OCI-LY3 (cell line): Measurements from ENCODE around the gene SSBP4.
"Not testable (repeated sequence)": the region's sequence is repeated elsewhere in the genome, so short reads cannot be mapped to it uniquely, and the experiment has no call there.

ENCODE experiments used
- H2AFZ ChIP-seq: fragments of 200-600, 300-600 bp; shearing (Covaris generic); 2 replicates; pipeline ENCODE4 v1.6.0; 2014; ENCODE audit warnings: antibody characterized with exemption, low read depth, low read length
- H3K27ac ChIP-seq: fragments of 200-600, 300-600 bp; sonication (generic); 2 replicates; pipeline ENCODE4 v1.5.1; 2014; ENCODE audit warnings: mild to moderate bottlenecking, low read length, moderate library complexity, mixed read lengths
- H3K27me3 ChIP-seq: fragments of 200-600, 300-600 bp; sonication (generic); 2 replicates; pipeline ENCODE4 v1.6.1; 2014; ENCODE audit warnings: low read depth, low read length, mixed read lengths
- H3K36me3 ChIP-seq: fragments of 200-600, 300-600 bp; sonication (generic); replicated peaks from 2 replicates; pipeline ENCODE3; 2014; ENCODE audit warnings: low read depth, low read length, mixed read lengths
- H3K4me1 ChIP-seq: fragments of 300-600, 200-600 bp; sonication (generic); 2 replicates; pipeline ENCODE4 v1.6.1; 2014; ENCODE audit warnings: low read length, mixed read lengths
- H3K4me2 ChIP-seq: fragments of 200-600, 300-600 bp; sonication (generic); 2 replicates; pipeline ENCODE4 v1.6.1; 2014; ENCODE audit warnings: low read length, mixed read lengths
- H3K4me3 ChIP-seq: fragments of 300-600, 200-600 bp; sonication (generic); 2 replicates; pipeline ENCODE4 v1.5.1; 2014; ENCODE audit warnings: antibody characterized with exemption, mild to moderate bottlenecking, low read length, moderate library complexity
- H3K79me2 ChIP-seq: fragments of 300-600, 200-600 bp; shearing (Covaris generic); 2 replicates; pipeline ENCODE4 v1.6.1; 2014; ENCODE audit warnings: mild to moderate bottlenecking, low read length, mixed read lengths
- H3K9ac ChIP-seq: fragments of 300-600, 200-600 bp; shearing (Covaris generic); 2 replicates; pipeline ENCODE4 v1.6.0; 2014; ENCODE audit warnings: mild to moderate bottlenecking, low read length, moderate library complexity
- H3K9me3 ChIP-seq: fragments of 200-600, 300-600 bp; shearing (Covaris generic); 2 replicates; pipeline ENCODE4 v1.6.1; 2014; ENCODE audit warnings: low read length, mixed read lengths; ENCODE audit not compliant: insufficient read depth
- H4K20me1 ChIP-seq: fragments of 200-600, 300-600 bp; sonication (generic); 2 replicates; pipeline ENCODE4 v1.6.1; 2016; ENCODE audit warnings: low read length, mixed read lengths; ENCODE audit not compliant: insufficient read depth
- EZH2phosphoT487 ChIP-seq: fragments of 200-600 bp; shearing (Covaris generic); IDR thresholded peaks from 2 replicates; pipeline ENCODE4 v1.6.1; 2018; ENCODE audit warnings: antibody characterized with exemption, mixed run types, low read depth
- TF ChIP-seq, protein P1 (sequence below): fragments of 200-600, 300-600 bp; sonication (generic); IDR thresholded peaks from 2 replicates; pipeline ENCODE4 v1.5.1; 2014; ENCODE audit warnings: antibody characterized with exemption, low read length, low read depth

Gene SSBP4

GRCh38 chr19:18379803-18380747 lies 39.1 kb upstream of the SSBP4 start:
- H3K79me2 ChIP-seq: no peaks in the 10 kb centered on the region
- H4K20me1 ChIP-seq: no peaks in the 10 kb centered on the region
- H3K27ac ChIP-seq: no peak overlapping the region
- no peak overlapping the region for H2AFZ ChIP-seq
- peaks cover 2% of the 10 kb centered on the region; the same call in 1 of the 2 replicates for H3K27me3 ChIP-seq
- no peaks in the 10 kb centered on the region for H3K9me3 ChIP-seq
- no peak overlapping the region for H3K9ac ChIP-seq
- peaks cover 23% of the 10 kb centered on the region for H3K4me1 ChIP-seq
- no peak for TF ChIP-seq EZH2phosphoT487
- TF ChIP-seq, protein P1, sequence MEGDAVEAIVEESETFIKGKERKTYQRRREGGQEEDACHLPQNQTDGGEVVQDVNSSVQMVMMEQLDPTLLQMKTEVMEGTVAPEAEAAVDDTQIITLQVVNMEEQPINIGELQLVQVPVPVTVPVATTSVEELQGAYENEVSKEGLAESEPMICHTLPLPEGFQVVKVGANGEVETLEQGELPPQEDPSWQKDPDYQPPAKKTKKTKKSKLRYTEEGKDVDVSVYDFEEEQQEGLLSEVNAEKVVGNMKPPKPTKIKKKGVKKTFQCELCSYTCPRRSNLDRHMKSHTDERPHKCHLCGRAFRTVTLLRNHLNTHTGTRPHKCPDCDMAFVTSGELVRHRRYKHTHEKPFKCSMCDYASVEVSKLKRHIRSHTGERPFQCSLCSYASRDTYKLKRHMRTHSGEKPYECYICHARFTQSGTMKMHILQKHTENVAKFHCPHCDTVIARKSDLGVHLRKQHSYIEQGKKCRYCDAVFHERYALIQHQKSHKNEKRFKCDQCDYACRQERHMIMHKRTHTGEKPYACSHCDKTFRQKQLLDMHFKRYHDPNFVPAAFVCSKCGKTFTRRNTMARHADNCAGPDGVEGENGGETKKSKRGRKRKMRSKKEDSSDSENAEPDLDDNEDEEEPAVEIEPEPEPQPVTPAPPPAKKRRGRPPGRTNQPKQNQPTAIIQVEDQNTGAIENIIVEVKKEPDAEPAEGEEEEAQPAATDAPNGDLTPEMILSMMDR: no peak
- no peak overlapping the region for H3K4me3 ChIP-seq
- H3K4me2 ChIP-seq: no peak overlapping the region
- H3K36me3 ChIP-seq: no peaks in the 10 kb centered on the region

DNA sequence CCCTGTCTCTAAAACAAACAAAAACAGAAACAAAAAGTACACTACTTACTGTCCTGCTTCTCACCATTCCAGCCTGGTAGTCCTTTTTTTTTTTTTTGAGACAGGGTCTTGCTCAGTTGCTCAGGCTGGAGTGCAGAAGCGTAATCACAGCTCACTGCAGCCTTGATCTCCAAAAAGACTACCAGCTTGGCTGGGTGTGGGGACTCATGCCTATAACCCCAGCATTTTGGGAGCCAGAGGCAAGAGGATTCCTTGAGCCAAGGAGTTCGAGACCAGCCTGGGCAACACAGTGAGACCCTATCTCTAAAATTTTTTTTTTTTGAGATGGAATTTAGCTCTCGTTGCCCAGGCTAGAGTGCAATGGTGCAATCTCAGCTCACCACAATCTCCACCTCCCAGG lies 38.4 kb upstream of the SSBP4 start:
- no peak for TF ChIP-seq EZH2phosphoT487
- TF ChIP-seq, protein P1: no peak
- H3K4me1 ChIP-seq: peaks cover 21% of the 10 kb centered on the region
- no peak overlapping the region for H3K4me2 ChIP-seq
- H3K9ac ChIP-seq: no peak overlapping the region
- no peaks in the 10 kb centered on the region for H4K20me1 ChIP-seq
- H3K36me3 ChIP-seq: no peaks in the 10 kb centered on the region
- no peaks in the 10 kb centered on the region for H3K9me3 ChIP-seq
- H2AFZ ChIP-seq: no peak overlapping the region
- H3K79me2 ChIP-seq: no peaks in the 10 kb centered on the region
- peaks cover 9% of the 10 kb centered on the region for H3K27me3 ChIP-seq
- H3K27ac ChIP-seq: no peak overlapping the region
- H3K4me3 ChIP-seq: no peak overlapping the region

GRCh38 chr19:18383622-18384021 lies 35.6 kb upstream of the SSBP4 start:
- not testable (repeated sequence) for H4K20me1 ChIP-seq, H3K4me3 ChIP-seq, H3K4me2 ChIP-seq, H3K79me2 ChIP-seq, H3K27ac ChIP-seq, H3K9me3 ChIP-seq, H3K9ac ChIP-seq, H3K4me1 ChIP-seq, H3K36me3 ChIP-seq, H2AFZ ChIP-seq
- H3K27me3 ChIP-seq: peaks cover 22% of the 10 kb centered on the region

- TF ChIP-seq EZH2phosphoT487: no peak
- TF ChIP-seq, protein P1: no peak
- Histone ChIP-seq H3K4me3 (no peak overlapping the region), H4K20me1 (no peaks in the 10 kb centered on the region), H3K27ac (no peak overlapping the region), H2AFZ (no peak overlapping the region), H3K4me2 (no peak overlapping the region), H3K79me2 (no peaks in the 10 kb centered on the region), H3K9me3 (no peaks in the 10 kb centered on the region), H3K4me1 (peaks cover 5% of the 10 kb centered on the region; the same call in 1 of the 2 replicates), H3K9ac (no peak overlapping the region), H3K27me3 (peaks cover 24% of the 10 kb centered on the region), H3K36me3 (peaks cover 3% of the 10 kb centered on the region)
Observed at GRCh38 chr19:18384775-18385174, 34.4 kb upstream of the SSBP4 start.
